ENCODE data around the gene PAK4.

The PAK4 gene

DNA sequence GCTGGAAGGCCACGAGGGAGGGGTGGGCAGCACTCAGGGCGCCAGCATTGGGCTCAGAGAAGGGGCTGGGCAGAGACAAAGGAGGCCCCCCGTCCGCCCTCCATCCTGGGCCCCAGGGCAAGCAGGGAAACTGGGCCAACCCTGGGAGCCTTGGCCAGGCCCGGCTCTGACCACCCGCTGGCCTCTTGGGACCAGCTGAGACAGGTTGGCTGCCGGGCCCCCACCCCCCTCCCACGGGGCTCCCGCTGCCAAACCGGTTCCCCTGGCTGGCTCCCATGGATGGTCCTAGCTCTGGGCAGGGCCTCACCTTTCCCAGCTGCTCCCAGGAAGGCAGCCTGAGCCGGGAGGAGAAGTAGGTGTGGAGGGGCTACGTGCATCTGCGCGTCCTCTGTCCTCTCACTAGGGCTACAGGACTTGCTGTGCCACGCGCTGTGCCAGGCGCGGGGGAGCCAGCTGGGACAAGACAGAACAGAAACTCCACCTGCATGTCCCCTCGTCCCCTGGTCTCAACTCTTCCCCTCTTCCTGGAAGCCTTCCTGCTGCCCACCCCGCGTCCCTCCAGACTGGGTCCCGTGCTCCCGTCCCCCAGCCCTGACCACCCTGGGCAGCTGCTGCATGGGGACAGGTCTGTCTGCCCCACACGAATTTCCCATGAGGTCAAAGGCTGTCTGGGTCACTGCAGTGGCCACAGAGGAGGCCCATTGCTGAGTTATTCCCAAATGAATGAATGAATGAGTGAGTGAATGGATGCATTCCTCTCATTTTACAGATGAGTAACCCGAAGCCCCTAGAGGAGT, 42.1 kb downstream of the PAK4 start:
- TF ChIP-seq, protein P1, sequence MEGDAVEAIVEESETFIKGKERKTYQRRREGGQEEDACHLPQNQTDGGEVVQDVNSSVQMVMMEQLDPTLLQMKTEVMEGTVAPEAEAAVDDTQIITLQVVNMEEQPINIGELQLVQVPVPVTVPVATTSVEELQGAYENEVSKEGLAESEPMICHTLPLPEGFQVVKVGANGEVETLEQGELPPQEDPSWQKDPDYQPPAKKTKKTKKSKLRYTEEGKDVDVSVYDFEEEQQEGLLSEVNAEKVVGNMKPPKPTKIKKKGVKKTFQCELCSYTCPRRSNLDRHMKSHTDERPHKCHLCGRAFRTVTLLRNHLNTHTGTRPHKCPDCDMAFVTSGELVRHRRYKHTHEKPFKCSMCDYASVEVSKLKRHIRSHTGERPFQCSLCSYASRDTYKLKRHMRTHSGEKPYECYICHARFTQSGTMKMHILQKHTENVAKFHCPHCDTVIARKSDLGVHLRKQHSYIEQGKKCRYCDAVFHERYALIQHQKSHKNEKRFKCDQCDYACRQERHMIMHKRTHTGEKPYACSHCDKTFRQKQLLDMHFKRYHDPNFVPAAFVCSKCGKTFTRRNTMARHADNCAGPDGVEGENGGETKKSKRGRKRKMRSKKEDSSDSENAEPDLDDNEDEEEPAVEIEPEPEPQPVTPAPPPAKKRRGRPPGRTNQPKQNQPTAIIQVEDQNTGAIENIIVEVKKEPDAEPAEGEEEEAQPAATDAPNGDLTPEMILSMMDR (IDR thresholded peaks at IDR 0.05; ENCODE audit: low read depth, low read length): no peak

DNA sequence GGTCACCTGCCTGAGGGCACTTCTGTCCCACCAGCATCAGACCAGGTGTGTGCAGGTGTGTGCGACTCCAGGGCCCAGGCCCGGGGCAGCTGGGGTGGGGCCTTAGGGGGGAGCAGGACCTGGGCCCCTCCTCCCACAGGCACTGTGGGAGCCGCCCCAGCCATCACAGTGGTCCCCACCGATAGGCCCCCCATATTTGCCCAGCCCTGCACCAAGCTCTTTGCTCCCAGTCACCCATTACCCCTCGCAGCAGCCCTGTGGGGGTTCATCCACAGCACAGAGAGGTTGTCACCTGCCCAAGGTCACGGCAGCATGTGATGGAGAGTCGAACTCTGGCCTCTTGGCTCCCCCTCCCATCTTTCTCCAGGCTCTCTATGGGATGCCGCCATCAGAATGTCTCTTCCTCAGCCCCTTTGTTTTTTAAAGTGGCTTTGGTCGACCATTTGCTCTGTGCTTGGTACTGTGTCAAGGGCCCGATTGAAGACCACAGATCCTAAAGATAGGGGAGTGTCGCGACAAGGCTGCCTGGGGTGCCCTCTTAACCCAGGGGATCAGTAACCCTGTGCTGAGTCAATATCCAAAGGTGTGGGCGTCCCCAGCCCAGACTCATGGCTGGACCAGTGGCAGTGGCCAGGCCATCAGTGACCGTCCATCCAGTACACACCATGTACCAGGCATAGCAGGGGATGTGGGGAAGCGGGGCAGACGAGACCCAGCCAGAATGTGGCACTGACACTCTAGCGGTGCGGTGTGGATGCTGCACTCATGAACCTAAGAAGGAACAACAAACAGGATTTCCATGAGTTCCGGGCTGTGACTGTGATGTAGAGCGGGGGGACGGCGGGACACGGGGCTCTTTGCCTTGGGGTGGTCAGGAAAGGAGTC, 42.9 kb downstream of the PAK4 start:
- DNase-seq: no peak
- H3K36me3 ChIP-seq: peaks cover 14% of the 10 kb centered on the region

More for the DNA sequence above, 42.1 kb downstream of the PAK4 start:
- DNase-seq: no peak
- H3K9me3 ChIP-seq: no peaks in the 10 kb centered on the region
- H3K27me3 ChIP-seq: no peaks in the 10 kb centered on the region
- no peak overlapping the region for H3K4me3 ChIP-seq (ENCODE audit: low read depth, low read length)
- H3K4me1 ChIP-seq: peaks cover 24% of the 10 kb centered on the region
- peaks cover 14% of the 10 kb centered on the region for H3K36me3 ChIP-seq

DNA sequence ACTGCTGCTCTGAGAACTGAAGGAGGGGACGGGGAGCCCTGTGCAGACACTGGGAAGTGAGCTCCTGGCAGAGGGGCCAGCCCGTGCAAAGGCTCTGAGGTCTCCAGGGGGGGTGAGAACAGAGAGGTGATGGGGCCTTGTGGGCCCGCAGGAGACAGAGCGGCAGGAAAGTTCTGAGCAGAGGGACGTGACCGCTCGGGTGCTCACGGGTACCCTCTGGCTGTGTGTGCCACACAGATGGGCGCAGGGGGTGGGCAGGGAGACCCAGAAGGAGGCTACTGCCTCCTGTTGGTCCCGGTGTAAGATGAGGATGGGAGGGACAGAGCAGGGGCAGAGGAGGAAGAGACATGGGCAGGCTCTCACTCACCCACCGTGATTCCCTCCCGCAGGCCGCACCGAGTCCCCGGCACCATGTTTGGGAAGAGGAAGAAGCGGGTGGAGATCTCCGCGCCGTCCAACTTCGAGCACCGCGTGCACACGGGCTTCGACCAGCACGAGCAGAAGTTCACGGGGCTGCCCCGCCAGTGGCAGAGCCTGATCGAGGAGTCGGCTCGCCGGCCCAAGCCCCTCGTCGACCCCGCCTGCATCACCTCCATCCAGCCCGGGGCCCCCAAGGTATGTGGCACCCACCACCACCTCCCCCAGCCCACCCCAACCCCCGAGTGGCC, 43.7 kb downstream of the PAK4 start:
- no peak overlapping the region for H3K4me3 ChIP-seq (ENCODE audit: low read depth, low read length)
- TF ChIP-seq, protein P1 (IDR thresholded peaks at IDR 0.05; ENCODE audit: low read depth, low read length): no peak
- peaks cover 24% of the 10 kb centered on the region for H3K4me1 ChIP-seq
- H3K27me3 ChIP-seq: no peaks in the 10 kb centered on the region
- H3K9me3 ChIP-seq: no peaks in the 10 kb centered on the region
- no peak for DNase-seq
- peaks cover 16% of the 10 kb centered on the region for H3K36me3 ChIP-seq

More for the DNA sequence above, 42.9 kb downstream of the PAK4 start:
- no peaks in the 10 kb centered on the region for H3K27me3 ChIP-seq
- TF ChIP-seq, protein P1 (IDR thresholded peaks at IDR 0.05; ENCODE audit: low read depth, low read length): no peak
- no peaks in the 10 kb centered on the region for H3K9me3 ChIP-seq
- no peak overlapping the region for H3K4me3 ChIP-seq (ENCODE audit: low read depth, low read length)
- peaks cover 24% of the 10 kb centered on the region for H3K4me1 ChIP-seq

DNA sequence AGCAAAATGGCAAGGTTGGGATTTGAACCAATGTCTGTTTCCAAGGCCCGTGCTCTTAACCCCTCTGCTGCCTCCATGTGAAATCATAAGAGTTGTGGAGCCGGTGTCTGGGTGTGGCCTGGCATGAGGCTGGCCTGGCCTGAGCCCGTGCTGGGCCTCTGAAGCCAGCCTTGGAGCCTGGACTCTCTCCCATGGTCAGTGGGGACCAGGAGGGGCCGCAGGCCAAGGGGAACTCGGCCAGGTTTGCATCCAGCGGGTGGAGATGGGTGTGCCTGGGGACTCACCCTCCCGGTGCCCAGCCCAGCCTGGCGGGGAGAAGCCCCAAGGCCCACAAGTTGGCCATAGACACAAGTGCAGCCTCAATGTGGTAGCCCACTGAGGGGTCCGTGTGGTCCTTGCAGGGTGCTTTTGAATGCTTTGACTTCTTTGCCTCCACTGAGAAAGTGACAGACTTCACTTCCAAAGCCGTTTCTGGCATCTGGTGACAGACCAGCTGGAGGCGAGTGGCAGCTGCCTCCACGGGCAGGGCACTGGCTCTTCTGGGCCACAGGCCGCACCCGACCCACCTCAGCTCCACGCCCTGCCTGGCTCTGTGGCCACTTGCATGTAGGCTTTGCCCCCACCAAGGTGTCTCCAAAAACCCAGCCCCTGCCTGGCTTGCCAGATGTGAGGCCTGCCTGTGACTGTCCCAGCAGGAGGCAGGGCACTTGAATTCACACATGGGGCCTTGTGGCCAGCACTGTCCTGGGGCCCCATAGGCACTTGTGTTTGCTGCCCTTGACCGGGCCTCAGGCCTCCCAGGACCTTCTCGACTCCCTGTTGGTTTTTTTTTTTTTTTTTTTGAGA, 45.0 kb downstream of the PAK4 start:
- no peak for DNase-seq
- TF ChIP-seq, protein P1 (IDR thresholded peaks at IDR 0.05; ENCODE audit: low read depth, low read length): no peak
- H3K9me3 ChIP-seq: no peaks in the 10 kb centered on the region
- H3K4me3 ChIP-seq (ENCODE audit: low read depth, low read length): no peak overlapping the region
- H3K27me3 ChIP-seq: no peaks in the 10 kb centered on the region
- H3K4me1 ChIP-seq: peaks cover 24% of the 10 kb centered on the region
- H3K36me3 ChIP-seq: peaks cover 24% of the 10 kb centered on the region

DNA sequence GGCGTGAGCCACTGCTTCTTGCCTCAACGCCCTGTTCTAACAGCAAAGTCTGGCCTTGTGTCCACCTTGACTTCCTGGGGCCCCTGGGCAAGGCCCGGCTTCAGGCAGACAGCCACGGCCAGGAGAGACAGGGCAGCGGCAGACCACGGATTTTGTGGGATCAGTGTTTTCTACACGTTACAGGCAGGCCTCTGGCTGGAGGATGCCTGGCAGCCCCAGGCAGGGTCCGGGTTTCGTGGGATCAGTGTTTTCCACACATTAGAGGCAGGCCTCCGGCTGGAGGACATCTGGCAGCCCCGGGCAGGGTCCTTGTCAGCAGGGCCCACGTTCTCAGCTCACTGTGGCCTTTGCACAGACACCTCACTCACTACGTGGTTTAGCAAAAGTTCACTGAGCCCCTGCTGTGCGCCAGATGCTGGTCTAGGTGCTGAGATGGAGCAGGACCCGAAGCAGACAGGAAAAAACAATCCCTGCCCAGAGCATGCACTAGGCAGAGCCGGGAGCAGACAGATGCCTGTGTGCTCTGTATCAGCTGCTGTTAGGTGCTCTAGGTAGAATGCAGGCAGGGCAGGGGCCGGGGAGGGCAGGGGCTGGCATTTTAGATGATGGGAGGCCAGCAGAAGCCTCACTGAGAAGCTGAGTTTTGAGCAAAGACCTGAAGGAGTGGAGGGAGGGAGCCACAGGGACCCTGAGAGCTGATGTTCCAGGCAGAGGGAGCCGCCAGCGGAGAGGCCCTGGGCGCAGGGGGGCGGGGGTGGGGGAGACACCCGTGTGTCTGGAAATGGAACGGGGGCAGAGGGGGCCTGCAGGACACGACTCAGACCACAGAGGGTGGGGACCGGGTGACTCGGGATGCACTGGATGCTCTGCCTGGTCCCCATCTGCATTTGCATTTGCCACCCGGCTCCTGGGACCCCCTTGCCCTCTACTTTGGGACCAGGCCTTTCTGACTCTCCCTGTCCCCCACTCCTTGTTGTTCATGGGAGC, 46.2 kb downstream of the PAK4 start:
- no peaks in the 10 kb centered on the region for H3K9me3 ChIP-seq

More for the DNA sequence above, 46.2 kb downstream of the PAK4 start:
- Histone ChIP-seq H3K4me1 (peaks cover 16% of the 10 kb centered on the region), H3K27me3 (no peaks in the 10 kb centered on the region), H3K4me3 (ENCODE audit: low read depth, low read length) (no peak overlapping the region), H3K36me3 (peaks cover 33% of the 10 kb centered on the region)
- TF ChIP-seq, protein P1 (IDR thresholded peaks at IDR 0.05; ENCODE audit: low read depth, low read length): no peak
- DNase-seq: peak; percentile 55

Data from BE2C (cell line).